H9 (cell line): ENCODE data around the gene CD52. TPM values are rescaled to one million over a fixed set of nuclear protein-coding genes. Genes with fewer than 3 reads are reported as not detected.

ENCODE experiments used
- DNase-seq: peaks from one replicate; pipeline ENCODE4 v3.0.0-alpha.2; 2017
- H2AFZ ChIP-seq: one replicate; pipeline ENCODE4 v1.6.1; 2013; ENCODE audit warnings: mild to moderate bottlenecking, low read length, control low read depth, moderate library complexity
- H2AK5ac ChIP-seq: 2 replicates; pipeline ENCODE4 v1.6.1; 2013; ENCODE audit warnings: low read length, control low read depth, mixed read lengths; ENCODE audit not compliant: insufficient read length
- H2BK120ac ChIP-seq: one replicate; pipeline ENCODE4 v1.6.1; 2013; ENCODE audit warnings: low read depth, mild to moderate bottlenecking, low read length, control low read depth, inconsistent platforms; ENCODE audit not compliant: poor library complexity, severe bottlenecking
- H2BK12ac ChIP-seq: 2 replicates; pipeline ENCODE4 v1.6.1; 2013; ENCODE audit warnings: low read length, control low read depth, mixed read lengths, low read depth; ENCODE audit not compliant: insufficient read length
- H2BK15ac ChIP-seq: 2 replicates; pipeline ENCODE4 v1.6.1; 2013; ENCODE audit warnings: low read depth, low read length, control low read depth
- H2BK20ac ChIP-seq: one replicate; pipeline ENCODE4 v1.6.1; 2013; ENCODE audit warnings: low read depth, mild to moderate bottlenecking, low read length, control low read depth, inconsistent platforms; ENCODE audit not compliant: poor library complexity, severe bottlenecking
- H2BK5ac ChIP-seq: 2 replicates; pipeline ENCODE4 v1.6.1; 2013; ENCODE audit warnings: low read length, control low read depth, mixed read lengths; ENCODE audit not compliant: insufficient read length
- H3K14ac ChIP-seq: 2 replicates; pipeline ENCODE4 v1.6.1; 2013; ENCODE audit warnings: low read length, control low read depth; ENCODE audit not compliant: insufficient read depth
- H3K18ac ChIP-seq: 2 replicates; pipeline ENCODE4 v1.6.1; 2013; ENCODE audit warnings: low read depth, mild to moderate bottlenecking, mixed read lengths, low read length, control low read depth; ENCODE audit not compliant: insufficient read length
- H3K23ac ChIP-seq: 2 replicates; pipeline ENCODE4 v1.6.1; 2013; ENCODE audit warnings: low read length, control low read depth, mixed read lengths, low read depth; ENCODE audit not compliant: insufficient read length
- H3K23me2 ChIP-seq: 2 replicates; pipeline ENCODE4 v1.6.1; 2013; ENCODE audit warnings: low read depth, mild to moderate bottlenecking, mixed read lengths, low read length, control low read depth; ENCODE audit not compliant: insufficient read length, poor library complexity, severe bottlenecking
- H3K27ac ChIP-seq: 2 replicates; pipeline ENCODE4 v1.5.1; 2013; ENCODE audit warnings: low read length, control low read depth, mixed read lengths, low read depth; ENCODE audit not compliant: insufficient read length
- H3K27me3 ChIP-seq: 2 replicates; pipeline ENCODE4 v1.6.1; 2013; ENCODE audit warnings: low read length, control low read depth, inconsistent platforms; ENCODE audit not compliant: insufficient read depth
- H3K4ac ChIP-seq: 2 replicates; pipeline ENCODE4 v1.6.1; 2013; ENCODE audit warnings: low read depth, mild to moderate bottlenecking, control low read depth, inconsistent platforms, low read length, moderate library complexity
- H3K4me1 ChIP-seq: 2 replicates; pipeline ENCODE4 v1.6.1; 2013; ENCODE audit warnings: low read length, control low read depth, inconsistent platforms; ENCODE audit not compliant: insufficient read depth
- H3K4me2 ChIP-seq: 2 replicates; pipeline ENCODE4 v1.6.1; 2013; ENCODE audit warnings: low read length, control low read depth, mixed read lengths; ENCODE audit not compliant: insufficient read length, insufficient read depth
- H3K56ac ChIP-seq: 2 replicates; pipeline ENCODE4 v1.6.1; 2013; ENCODE audit warnings: low read depth, mild to moderate bottlenecking, mixed read lengths, low read length, control low read depth; ENCODE audit not compliant: insufficient read length
- H3K79me1 ChIP-seq: 2 replicates; pipeline ENCODE4 v1.6.1; 2013; ENCODE audit warnings: low read depth, mild to moderate bottlenecking, moderate library complexity, low read length, control low read depth, inconsistent platforms; ENCODE audit not compliant: insufficient read depth, poor library complexity, severe bottlenecking
- H3K79me2 ChIP-seq: 2 replicates; pipeline ENCODE4 v1.6.1; 2013; ENCODE audit warnings: low read length, control low read depth, inconsistent platforms; ENCODE audit not compliant: insufficient read depth
- H3K9ac ChIP-seq: 2 replicates; pipeline ENCODE4 v1.6.1; 2013; ENCODE audit warnings: low read length, control low read depth, mixed read lengths; ENCODE audit not compliant: insufficient read length; ENCODE audit errors: extremely low read depth
- H3K9me3 ChIP-seq: one replicate; pipeline ENCODE4 v1.6.1; 2013; ENCODE audit warnings: low read depth, low read length, inconsistent platforms; ENCODE audit not compliant: control insufficient read depth
- H3T11ph ChIP-seq: one replicate; pipeline ENCODE4 v1.6.1; 2013; ENCODE audit warnings: mild to moderate bottlenecking, low read length, control low read depth, inconsistent platforms
- H4K20me1 ChIP-seq: one replicate; pipeline ENCODE4 v1.6.1; 2013; ENCODE audit not compliant: control insufficient read depth, insufficient read length, insufficient read depth
- H4K5ac ChIP-seq: 2 replicates; pipeline ENCODE4 v1.6.1; 2013; ENCODE audit warnings: low read depth, mild to moderate bottlenecking, mixed read lengths, low read length, control low read depth; ENCODE audit not compliant: insufficient read length
- H4K8ac ChIP-seq: replicated peaks from 2 replicates; pipeline ENCODE4 v1.6.1; 2013; ENCODE audit warnings: low read length, control low read depth, mixed read lengths, low read depth; ENCODE audit not compliant: insufficient read length
- H4K91ac ChIP-seq: 2 replicates; pipeline ENCODE4 v1.6.1; 2013; ENCODE audit warnings: low read depth, mild to moderate bottlenecking, moderate library complexity, mixed read lengths, low read length, control low read depth; ENCODE audit not compliant: insufficient read length
- H3K27ac Mint-ChIP-seq, 3 experiments: 2 replicates in 2 of 3; 3 replicates in 1 of 3; pipeline ENCODE4 v1.8.0; 2020 to 2021; ENCODE audit warnings: mixed read lengths in 3 of 3, mild to moderate bottlenecking in 1 of 3, moderate library complexity in 1 of 3
- H3K27me3 Mint-ChIP-seq: 2 replicates; pipeline ENCODE4 v1.8.0; 2021; ENCODE audit warnings: low read depth, mild to moderate bottlenecking, moderate library complexity, mixed read lengths
- H3K36me3 Mint-ChIP-seq, 3 experiments: 2 replicates in 2 of 3; 3 replicates in 1 of 3; pipeline ENCODE4 v1.8.0; 2020 to 2021; ENCODE audit warnings: low read depth in 3 of 3, mixed read lengths in 3 of 3; ENCODE audit not compliant: insufficient read depth in 1 of 3
- H3K4me1 Mint-ChIP-seq, 2 experiments: 2 replicates each; pipeline ENCODE4 v1.8.0; 2020; ENCODE audit warnings: mixed read lengths in 2 of 2
- H3K4me3 Mint-ChIP-seq, 2 experiments: 2 replicates in 1 of 2; 3 replicates in 1 of 2; pipeline ENCODE4 v1.8.0; 2020 to 2021; ENCODE audit warnings: mild to moderate bottlenecking in 2 of 2, mixed read lengths in 2 of 2, moderate library complexity in 1 of 2
- H3K9me3 Mint-ChIP-seq, 2 experiments: 2 replicates in 1 of 2; 3 replicates in 1 of 2; pipeline ENCODE4 v1.8.0; 2020; ENCODE audit warnings: mild to moderate bottlenecking in 2 of 2, mixed read lengths in 2 of 2, moderate library complexity in 1 of 2
- WGBS: extraction: QIAGEN DNeasy Blood & Tissue Kit; methylation state at CpG from one replicate; pipeline ENCODE4 v1.1.7; 2013; ENCODE audit warnings: missing lambda C conversion rate, low lambda C conversion rate, mixed read lengths; ENCODE audit not compliant: insufficient read length; ENCODE audit errors: extremely low coverage; 5-methylcytosine and 5-hydroxymethylcytosine counted together
- total RNA-seq: library from RNA; stranded (reverse); gene quantifications from 2 replicates; pipeline ENCODE4 v1.2.1, GENCODE V29; 2021
- TF ChIP-seq, protein P1 (sequence below): fragments of 200-600 bp; sonication (generic); conservative IDR thresholded peaks from 3 replicates; pipeline ENCODE4 v1.8.0; 2021; ENCODE audit warnings: antibody characterized with exemption, mild to moderate bottlenecking

CD52 gene
- total RNA-seq, 1 experiment from 2014 or later = 4.1 TPM

DNA sequence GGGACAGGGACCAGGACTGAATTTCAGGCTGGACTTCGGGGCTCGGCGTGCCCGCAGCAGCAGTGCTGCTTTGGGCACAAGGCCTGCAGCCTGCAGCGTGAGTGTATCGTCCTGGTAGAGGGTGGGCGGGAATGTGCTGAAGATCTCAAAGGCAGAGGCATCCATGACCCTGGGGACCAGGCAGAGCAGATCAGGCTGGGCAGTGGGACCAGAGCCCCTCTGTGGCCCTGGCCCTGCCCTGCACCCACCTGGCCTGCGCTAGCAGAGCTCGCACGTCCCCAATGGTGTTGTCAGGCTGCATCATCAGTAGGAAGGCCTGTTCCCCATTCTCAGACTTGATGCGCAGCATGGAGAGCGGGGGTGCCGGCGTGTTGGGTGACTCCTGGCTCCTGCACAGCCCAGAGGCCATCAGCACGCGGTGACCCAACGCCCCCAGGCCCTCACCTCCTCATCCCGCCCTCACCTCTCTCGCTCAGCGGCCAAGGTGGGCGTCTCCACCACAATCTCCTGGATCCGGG, 35.3 kb upstream of the CD52 start:
- Mint-ChIP-seq H3K4me1 (peaks cover 46 to 49% of the 10 kb centered on the region in 2 experiments), H3K4me3 (peak overlapping the region in 1 of 2 experiments; percentile 80; a peak in 3 of 5 replicates), H3K36me3 (peaks cover 17 to 26% (median 26%) of the 10 kb centered on the region in 3 experiments), H3K27me3 (no peaks in the 10 kb centered on the region; the same call in 1 of the 2 replicates), H3K27ac (peak overlapping the region in 2 of 3 experiments; percentile 6 to 80; a peak in 2 of 7 replicates), H3K9me3 (no peaks in the 10 kb centered on the region; a peak in 1 of 5 replicates)
- TF ChIP-seq, protein P1, sequence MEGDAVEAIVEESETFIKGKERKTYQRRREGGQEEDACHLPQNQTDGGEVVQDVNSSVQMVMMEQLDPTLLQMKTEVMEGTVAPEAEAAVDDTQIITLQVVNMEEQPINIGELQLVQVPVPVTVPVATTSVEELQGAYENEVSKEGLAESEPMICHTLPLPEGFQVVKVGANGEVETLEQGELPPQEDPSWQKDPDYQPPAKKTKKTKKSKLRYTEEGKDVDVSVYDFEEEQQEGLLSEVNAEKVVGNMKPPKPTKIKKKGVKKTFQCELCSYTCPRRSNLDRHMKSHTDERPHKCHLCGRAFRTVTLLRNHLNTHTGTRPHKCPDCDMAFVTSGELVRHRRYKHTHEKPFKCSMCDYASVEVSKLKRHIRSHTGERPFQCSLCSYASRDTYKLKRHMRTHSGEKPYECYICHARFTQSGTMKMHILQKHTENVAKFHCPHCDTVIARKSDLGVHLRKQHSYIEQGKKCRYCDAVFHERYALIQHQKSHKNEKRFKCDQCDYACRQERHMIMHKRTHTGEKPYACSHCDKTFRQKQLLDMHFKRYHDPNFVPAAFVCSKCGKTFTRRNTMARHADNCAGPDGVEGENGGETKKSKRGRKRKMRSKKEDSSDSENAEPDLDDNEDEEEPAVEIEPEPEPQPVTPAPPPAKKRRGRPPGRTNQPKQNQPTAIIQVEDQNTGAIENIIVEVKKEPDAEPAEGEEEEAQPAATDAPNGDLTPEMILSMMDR = no peak
- no peak overlapping the region for H3K14ac ChIP-seq
- WGBS = no CpG with 5 or more reads among the region's 22 CpGs
- no peak overlapping the region for H2AK5ac ChIP-seq
- no peak overlapping the region for H3K56ac ChIP-seq
- H3T11ph ChIP-seq = no peak overlapping the region
- no peak overlapping the region for H4K8ac ChIP-seq
- peaks cover 11% of the 10 kb centered on the region; the same call in 1 of the 2 replicates for H3K4me1 ChIP-seq
- no peaks in the 10 kb centered on the region for H3K79me1 ChIP-seq
- H4K91ac ChIP-seq = no peak overlapping the region
- H3K23me2 ChIP-seq = peaks cover 13% of the 10 kb centered on the region
- H3K23ac ChIP-seq = no peak overlapping the region
- H3K27me3 ChIP-seq = no peaks in the 10 kb centered on the region
- peak; percentile 55 for DNase-seq
- H2BK5ac ChIP-seq = no peak overlapping the region
- no peak overlapping the region for H2BK120ac ChIP-seq
- peaks cover 2% of the 10 kb centered on the region for H4K20me1 ChIP-seq
- H3K9me3 ChIP-seq = no peaks in the 10 kb centered on the region
- H4K5ac ChIP-seq = no peak overlapping the region
- H2BK15ac ChIP-seq = no peak overlapping the region
- no peak overlapping the region for H3K4ac ChIP-seq
- H3K79me2 ChIP-seq = no peaks in the 10 kb centered on the region
- H3K18ac ChIP-seq = no peak overlapping the region
- H3K9ac ChIP-seq = no peak overlapping the region
- H3K27ac ChIP-seq = no peak overlapping the region
- no peak overlapping the region for H2AFZ ChIP-seq
- H2BK20ac ChIP-seq = no peak overlapping the region
- H2BK12ac ChIP-seq = no peak overlapping the region
- H3K4me2 ChIP-seq = no peak overlapping the region
